GM19099 (cell line): ENCODE data around the gene CEP41.

Experiments
- POLR2A ChIP-seq: IDR thresholded peaks from 3 replicates; pipeline ENCODE4 v1.6.1; 2011; ENCODE audit warnings: low read depth; ENCODE audit not compliant: insufficient read length; ENCODE audit errors: extremely low read depth

CEP41 gene

GRCh38 chr7:130409712-130410072, 31.1 kb downstream of the CEP41 start:
- no peak for TF ChIP-seq POLR2A

- no peak for TF ChIP-seq POLR2A
Measured at GRCh38 chr7:130409067-130409711, 31.6 kb downstream of the CEP41 start.

- TF ChIP-seq POLR2A: no peak
Measured at GRCh38 chr7:130405003-130405402, 35.8 kb downstream of the CEP41 start.

GRCh38 chr7:130401578-130401977, 39.2 kb downstream of the CEP41 start:
- no peak for TF ChIP-seq POLR2A

GRCh38 chr7:130401101-130401500, 39.7 kb downstream of the CEP41 start:
- no peak for TF ChIP-seq POLR2A

GRCh38 chr7:130400120-130400572, 40.7 kb downstream of the CEP41 start:
- TF ChIP-seq POLR2A: no peak

- TF ChIP-seq POLR2A: no peak
Measured at GRCh38 chr7:130398526-130399090, 42.2 kb downstream of the CEP41 start.

- TF ChIP-seq POLR2A: no peak
Measured at GRCh38 chr7:130397758-130398073, 43.1 kb downstream of the CEP41 start.

- no peak for TF ChIP-seq POLR2A
Measured at GRCh38 chr7:130397051-130397757, 43.6 kb downstream of the CEP41 start.

GRCh38 chr7:130396109-130396508, 44.7 kb downstream of the CEP41 start:
- TF ChIP-seq POLR2A: no peak

GRCh38 chr7:130395421-130395820, 45.4 kb downstream of the CEP41 start:
- no peak for TF ChIP-seq POLR2A

GRCh38 chr7:130394421-130395195, 46.2 kb downstream of the CEP41 start:
- TF ChIP-seq POLR2A: no peak

- no peak for TF ChIP-seq POLR2A
Measured at GRCh38 chr7:130393841-130394411, 46.9 kb downstream of the CEP41 start.

- no peak for TF ChIP-seq POLR2A
Measured at GRCh38 chr7:130393101-130393561, 47.7 kb downstream of the CEP41 start.

GRCh38 chr7:130390486-130390885, 50.3 kb downstream of the CEP41 start:
- no peak for TF ChIP-seq POLR2A
